22Rv1 (cell line): ENCODE measurements around the gene PHIP.

Experiments
- H3K27ac ChIP-seq: fragments of 450-650 bp; 2 replicates; pipeline ENCODE4 v1.5.1; 2017
- CTCF ChIP-seq: fragments of 450-650 bp; IDR thresholded peaks from 2 replicates; pipeline ENCODE4 v1.5.1; 2017; ENCODE audit warnings: mild to moderate bottlenecking
- ZFX ChIP-seq: fragments of 450-650 bp; IDR thresholded peaks from 2 replicates; pipeline ENCODE4 v1.6.1; 2017; ENCODE audit warnings: antibody characterized with exemption, borderline replicate concordance

Gene PHIP

GRCh38 chr6:79038061-79038460 lies 40.0 kb downstream of the PHIP start:
- no peak overlapping the region for H3K27ac ChIP-seq
- TF ChIP-seq CTCF: no peak
- TF ChIP-seq ZFX: no peak

GRCh38 chr6:79034865-79035264 lies 43.2 kb downstream of the PHIP start:
- no peak overlapping the region for H3K27ac ChIP-seq
- TF ChIP-seq CTCF (no peak), ZFX (no peak)

GRCh38 chr6:79033279-79033678 lies 44.8 kb downstream of the PHIP start:
- TF ChIP-seq CTCF (no peak), ZFX (no peak)
- no peak overlapping the region for H3K27ac ChIP-seq

GRCh38 chr6:79031821-79032590 lies 46.0 kb downstream of the PHIP start:
- no peak overlapping the region for H3K27ac ChIP-seq
- TF ChIP-seq ZFX: no peak
- TF ChIP-seq CTCF: no peak

GRCh38 chr6:79030511-79030910 lies 47.5 kb downstream of the PHIP start:
- TF ChIP-seq ZFX: no peak
- no peak for TF ChIP-seq CTCF
- H3K27ac ChIP-seq: no peak overlapping the region

- H3K27ac ChIP-seq: no peak overlapping the region
- TF ChIP-seq CTCF (no peak), ZFX (no peak)
These were observed 48.0 kb downstream of the PHIP start for GRCh38 chr6:79030023-79030422.

GRCh38 chr6:79028641-79029314 lies 49.3 kb downstream of the PHIP start:
- no peak for TF ChIP-seq CTCF
- no peak for TF ChIP-seq ZFX
- H3K27ac ChIP-seq: no peak overlapping the region
